Parathyroid adenoma (tissue), 2 donors: ENCODE measurements around the gene SPATA24.

Source experiments
- H2AFZ ChIP-seq: fragments of 300-600 bp; sonication (generic); one replicate; pipeline ENCODE4 v1.7.0; 2017; ENCODE audit warnings: antibody characterized with exemption, mild to moderate bottlenecking
- H3K27ac ChIP-seq: fragments of 300-600 bp; sonication (generic); one replicate; pipeline ENCODE4 v1.7.0; 2017
- H3K27me3 ChIP-seq: fragments of 300-600 bp; sonication (generic); one replicate; pipeline ENCODE4 v1.7.0; 2017; ENCODE audit warnings: low read length; ENCODE audit not compliant: control insufficient read depth, insufficient read depth
- H3K36me3 ChIP-seq: fragments of 300-600 bp; sonication (generic); one replicate; pipeline ENCODE4 v1.7.0; 2017; ENCODE audit warnings: low read length; ENCODE audit not compliant: control insufficient read depth, insufficient read depth
- H3K4me1 ChIP-seq: fragments of 300-600 bp; sonication (generic); one replicate; pipeline ENCODE4 v1.7.0; 2017; ENCODE audit warnings: control low read depth
- H3K4me2 ChIP-seq: fragments of 300-600 bp; sonication (generic); one replicate; pipeline ENCODE4 v1.7.0; 2017; ENCODE audit warnings: low read length
- H3K4me3 ChIP-seq: fragments of 300-600 bp; sonication (generic); one replicate; pipeline ENCODE4 v1.7.0; 2017; ENCODE audit warnings: low read depth, low read length
- H3K79me2 ChIP-seq: fragments of 300-600 bp; sonication (generic); one replicate; pipeline ENCODE4 v1.7.0; 2017; ENCODE audit warnings: control low read depth
- H3K9ac ChIP-seq: fragments of 300-600 bp; sonication (generic); one replicate; pipeline ENCODE4 v1.7.0; 2017; ENCODE audit warnings: mild to moderate bottlenecking
- H3K9me3 ChIP-seq: fragments of 300-600 bp; sonication (generic); one replicate; pipeline ENCODE4 v1.7.0; 2017; ENCODE audit warnings: low read length; ENCODE audit not compliant: control insufficient read depth
- TF ChIP-seq, protein P1 (sequence below): fragments of 300-600 bp; sonication (generic); IDR thresholded peaks from one replicate; pipeline ENCODE4 v1.7.0; 2017; ENCODE audit warnings: antibody characterized with exemption, mild to moderate bottlenecking
- donor health status: primary hyperparathyroidism.

SPATA24 gene

GRCh38 chr5:139435676-139436075 lies 31.8 kb upstream of the SPATA24 start:
- TF ChIP-seq, protein P1, sequence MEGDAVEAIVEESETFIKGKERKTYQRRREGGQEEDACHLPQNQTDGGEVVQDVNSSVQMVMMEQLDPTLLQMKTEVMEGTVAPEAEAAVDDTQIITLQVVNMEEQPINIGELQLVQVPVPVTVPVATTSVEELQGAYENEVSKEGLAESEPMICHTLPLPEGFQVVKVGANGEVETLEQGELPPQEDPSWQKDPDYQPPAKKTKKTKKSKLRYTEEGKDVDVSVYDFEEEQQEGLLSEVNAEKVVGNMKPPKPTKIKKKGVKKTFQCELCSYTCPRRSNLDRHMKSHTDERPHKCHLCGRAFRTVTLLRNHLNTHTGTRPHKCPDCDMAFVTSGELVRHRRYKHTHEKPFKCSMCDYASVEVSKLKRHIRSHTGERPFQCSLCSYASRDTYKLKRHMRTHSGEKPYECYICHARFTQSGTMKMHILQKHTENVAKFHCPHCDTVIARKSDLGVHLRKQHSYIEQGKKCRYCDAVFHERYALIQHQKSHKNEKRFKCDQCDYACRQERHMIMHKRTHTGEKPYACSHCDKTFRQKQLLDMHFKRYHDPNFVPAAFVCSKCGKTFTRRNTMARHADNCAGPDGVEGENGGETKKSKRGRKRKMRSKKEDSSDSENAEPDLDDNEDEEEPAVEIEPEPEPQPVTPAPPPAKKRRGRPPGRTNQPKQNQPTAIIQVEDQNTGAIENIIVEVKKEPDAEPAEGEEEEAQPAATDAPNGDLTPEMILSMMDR = no peak
- Histone ChIP-seq H2AFZ (no peak overlapping the region), H3K9me3 (no peaks in the 10 kb centered on the region), H3K4me2 (no peak overlapping the region), H3K27ac (no peak overlapping the region), H3K27me3 (no peaks in the 10 kb centered on the region), H3K4me3 (no peak overlapping the region), H3K36me3 (no peaks in the 10 kb centered on the region), H3K9ac (no peak overlapping the region), H3K4me1 (peaks cover 7% of the 10 kb centered on the region), H3K79me2 (no peaks in the 10 kb centered on the region)

DNA sequence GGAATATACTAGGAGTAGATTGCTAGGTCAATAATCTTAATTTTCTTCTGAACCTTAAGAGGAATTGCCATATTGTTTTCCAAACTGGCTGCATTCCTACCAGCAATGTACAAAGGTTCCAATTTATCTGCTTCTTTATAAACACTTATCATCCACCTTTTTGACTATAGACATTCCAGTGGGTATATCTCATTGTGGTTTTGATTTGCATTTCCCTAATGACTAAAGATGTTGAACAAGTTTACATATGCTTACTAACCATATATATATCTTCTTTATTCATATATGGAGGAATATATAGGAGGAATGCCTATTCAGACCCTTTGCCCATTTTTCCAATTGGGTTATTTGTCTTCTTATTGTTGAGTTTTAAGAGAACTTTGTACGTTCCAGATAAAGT lies 27.8 kb upstream of the SPATA24 start:
- Histone ChIP-seq H3K4me1 (no peaks in the 10 kb centered on the region), H3K27me3 (no peaks in the 10 kb centered on the region), H3K9ac (no peak overlapping the region), H3K27ac (no peak overlapping the region), H3K79me2 (no peaks in the 10 kb centered on the region), H3K4me3 (no peak overlapping the region), H3K36me3 (no peaks in the 10 kb centered on the region), H3K9me3 (no peaks in the 10 kb centered on the region), H3K4me2 (no peak overlapping the region), H2AFZ (no peak overlapping the region)
- TF ChIP-seq, protein P1 = no peak

DNA sequence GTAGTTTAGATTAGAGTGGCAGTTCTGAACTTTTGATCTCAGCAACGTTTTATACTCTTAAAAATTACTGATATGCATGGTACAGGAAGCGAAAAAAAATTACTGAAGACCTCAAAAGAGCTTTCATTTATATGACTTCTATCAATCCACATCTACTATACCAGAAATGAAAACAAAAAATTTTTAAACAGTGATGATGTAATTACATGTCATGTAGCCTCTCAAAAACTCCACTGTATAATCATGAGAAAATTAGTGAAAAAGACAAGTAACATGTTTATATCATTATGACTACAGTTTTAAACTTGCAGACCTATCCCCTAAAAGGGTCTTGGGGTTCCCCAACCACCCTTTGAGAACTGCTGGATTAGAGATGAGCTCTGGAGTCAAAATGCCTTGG lies 26.1 kb upstream of the SPATA24 start:
- no peaks in the 10 kb centered on the region for H3K36me3 ChIP-seq

DNA sequence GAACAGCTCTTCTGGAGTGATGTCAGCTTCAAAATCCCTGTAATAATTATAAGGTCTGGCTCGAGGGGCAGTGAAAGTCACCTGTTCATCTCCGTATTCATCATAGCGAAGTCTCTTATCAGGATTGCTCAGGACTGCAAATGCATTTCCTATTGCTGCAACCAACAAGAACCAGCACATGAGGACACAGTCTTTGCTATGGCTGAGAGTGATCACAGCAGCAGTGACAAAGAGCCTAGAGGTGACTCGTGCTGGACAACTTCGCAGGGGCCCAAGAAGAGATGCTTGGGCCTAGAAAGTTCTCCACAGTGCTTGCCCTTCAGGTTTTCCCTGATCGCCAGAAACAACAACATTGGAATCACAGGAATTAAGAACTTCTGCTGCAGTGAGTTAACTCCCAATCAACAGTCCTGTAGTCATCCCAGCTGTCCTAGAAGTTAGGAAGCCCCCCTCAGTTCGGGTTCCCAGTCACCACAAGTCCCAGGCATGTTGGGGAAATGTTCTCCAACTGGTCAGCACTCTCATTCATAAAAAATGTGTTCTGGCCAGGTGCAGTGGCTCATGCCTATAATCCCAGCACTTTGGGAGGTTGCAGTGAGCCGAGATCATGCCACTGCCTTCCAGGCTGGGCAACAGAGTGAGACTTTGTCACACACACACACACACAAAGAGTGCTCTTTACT lies 22.5 kb upstream of the SPATA24 start:
- no peaks in the 10 kb centered on the region for H3K9me3 ChIP-seq
- H3K4me3 ChIP-seq = no peak overlapping the region
- no peaks in the 10 kb centered on the region for H3K4me1 ChIP-seq
- no peak overlapping the region for H3K9ac ChIP-seq
- no peak overlapping the region for H2AFZ ChIP-seq
- H3K4me2 ChIP-seq = no peak overlapping the region
- no peaks in the 10 kb centered on the region for H3K36me3 ChIP-seq
- no peaks in the 10 kb centered on the region for H3K27me3 ChIP-seq
- no peaks in the 10 kb centered on the region for H3K79me2 ChIP-seq
- H3K27ac ChIP-seq = no peak overlapping the region
- TF ChIP-seq, protein P1 = no peak

More for the DNA sequence above, 26.1 kb upstream of the SPATA24 start:
- Histone ChIP-seq H3K4me1 (no peaks in the 10 kb centered on the region), H3K9me3 (no peaks in the 10 kb centered on the region), H3K9ac (no peak overlapping the region), H3K4me2 (no peak overlapping the region), H3K27me3 (no peaks in the 10 kb centered on the region), H3K79me2 (no peaks in the 10 kb centered on the region), H3K4me3 (no peak overlapping the region), H2AFZ (no peak overlapping the region), H3K27ac (no peak overlapping the region)
- TF ChIP-seq, protein P1 = no peak

- H3K9me3 ChIP-seq = no peaks in the 10 kb centered on the region
- H3K27me3 ChIP-seq = no peaks in the 10 kb centered on the region
- H2AFZ ChIP-seq = no peak overlapping the region
- H3K79me2 ChIP-seq = no peaks in the 10 kb centered on the region
- no peak overlapping the region for H3K27ac ChIP-seq
- TF ChIP-seq, protein P1 = no peak
- H3K4me3 ChIP-seq = no peak overlapping the region
- H3K9ac ChIP-seq = no peak overlapping the region
- no peak overlapping the region for H3K4me2 ChIP-seq
- H3K4me1 ChIP-seq = no peaks in the 10 kb centered on the region
- no peaks in the 10 kb centered on the region for H3K36me3 ChIP-seq
Observed at GRCh38 chr5:139425497-139425896, 21.6 kb upstream of the SPATA24 start.
